IPS-NIHi11 (cell line): ENCODE results near the gene CCDC110.
"Not testable (repeated sequence)": the region's sequence is repeated elsewhere in the genome, so short reads cannot be mapped to it uniquely, and the experiment has no call there.

Experiments used
- DNase-seq: peaks from one replicate; pipeline ENCODE4 v3.0.0; 2012; ENCODE audit warnings: mixed read lengths, low spot score

CCDC110 gene

DNA sequence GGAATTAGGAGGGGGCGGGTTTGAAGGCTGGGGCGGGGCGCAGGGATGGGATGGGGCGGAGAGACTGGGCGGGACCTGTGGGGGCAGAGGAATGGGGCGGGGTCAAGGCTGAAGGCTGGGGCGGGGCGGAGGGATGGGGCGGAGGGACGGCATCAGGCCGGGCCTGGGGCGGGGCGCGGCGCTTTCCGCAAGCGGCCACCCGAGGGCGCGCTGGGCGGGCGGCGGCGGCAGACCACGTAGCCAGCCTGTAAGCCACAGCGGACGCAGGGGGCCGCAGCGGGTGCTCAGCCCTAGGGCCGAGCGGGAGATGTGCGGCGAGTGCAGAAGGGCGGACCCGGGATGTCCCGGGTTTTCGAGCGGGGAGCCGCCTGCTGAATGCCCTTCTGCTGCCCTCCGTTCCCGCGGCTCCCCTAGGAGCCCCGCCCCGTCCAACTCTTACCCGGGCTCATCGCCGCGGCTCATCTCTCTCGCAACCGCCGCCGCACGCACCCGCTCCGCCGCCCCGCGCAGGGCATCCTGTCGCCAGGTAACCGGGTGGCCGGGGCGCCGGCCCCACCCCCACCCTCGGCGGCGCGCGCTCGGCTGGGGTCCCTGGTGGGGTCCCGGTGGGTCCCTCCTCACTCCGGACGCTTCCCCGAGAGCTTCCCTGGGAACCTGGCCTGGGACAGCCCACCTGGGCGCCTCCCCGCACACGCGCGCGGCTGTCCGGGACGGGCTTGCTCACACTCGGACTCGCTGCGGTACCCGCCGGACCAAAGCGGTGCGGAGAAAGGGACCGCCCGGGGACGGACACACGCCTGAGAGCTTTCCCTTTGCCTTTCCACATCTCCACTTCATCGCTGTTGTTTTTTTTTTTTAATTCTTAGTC is at the start of gene CCDC110:
TSS of gene CCDC110 (minus strand) at position 499 of the 868 bp plus-strand sequence. CDS start at position 449, 50 bp downstream.
- peak; percentile 99 for DNase-seq

DNA sequence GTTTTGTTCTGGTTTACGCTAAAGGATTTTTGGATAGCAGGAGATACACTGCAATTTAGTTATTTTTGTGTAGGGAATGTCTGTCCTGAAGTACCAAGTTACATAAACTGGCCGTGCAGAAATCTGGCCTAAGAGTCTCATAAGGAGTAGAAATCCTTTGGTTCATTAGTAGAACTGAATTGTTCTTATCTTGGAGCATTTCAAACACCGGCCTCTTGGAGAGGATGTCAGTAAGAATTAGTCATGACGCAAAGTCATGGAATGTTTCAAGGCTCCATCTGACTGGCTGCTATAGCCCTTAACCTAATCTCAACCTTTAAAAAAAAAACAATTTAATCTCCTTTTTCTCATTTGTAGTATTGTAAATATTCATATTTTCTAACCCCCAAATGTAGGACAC is 48.6 kb upstream of the CCDC110 start:
- DNase-seq = no peak

DNA sequence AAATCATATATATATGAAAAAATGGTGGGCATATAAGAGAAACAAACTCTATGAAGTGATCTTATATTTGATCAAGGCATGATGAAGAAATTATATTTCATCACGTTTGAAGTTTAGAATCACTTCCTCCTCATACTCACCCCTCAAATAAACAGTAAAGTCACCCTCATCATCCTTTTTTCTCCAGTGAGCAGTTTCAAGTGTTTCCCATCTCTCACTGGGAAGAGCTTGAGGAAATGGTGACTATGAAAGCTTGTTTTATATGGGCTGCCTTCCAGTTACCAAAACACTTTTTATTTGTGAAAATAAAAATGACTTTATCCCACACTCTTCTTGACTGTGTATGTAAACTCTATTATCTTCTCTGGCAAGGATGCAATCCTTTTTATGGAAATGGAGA is 47.0 kb upstream of the CCDC110 start:
- no peak for DNase-seq

DNA sequence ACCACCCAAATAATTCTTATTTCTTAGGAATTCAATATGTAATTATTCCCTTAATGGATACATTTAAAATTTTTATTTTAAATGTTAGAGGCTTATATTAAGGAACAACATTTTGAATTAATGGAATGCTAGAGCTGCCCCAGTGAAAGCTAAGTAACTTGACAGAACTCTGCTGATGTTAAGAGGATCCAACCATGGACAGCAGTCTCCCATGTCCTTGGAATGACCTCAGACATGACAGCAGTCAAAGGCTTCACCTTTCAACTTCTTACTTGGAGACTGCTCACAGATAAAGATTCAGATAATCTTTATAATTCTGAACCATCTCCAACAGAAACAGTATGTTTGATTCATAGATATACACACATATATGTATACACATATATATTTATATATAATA is 46.5 kb upstream of the CCDC110 start:
- DNase-seq = no peak

DNA sequence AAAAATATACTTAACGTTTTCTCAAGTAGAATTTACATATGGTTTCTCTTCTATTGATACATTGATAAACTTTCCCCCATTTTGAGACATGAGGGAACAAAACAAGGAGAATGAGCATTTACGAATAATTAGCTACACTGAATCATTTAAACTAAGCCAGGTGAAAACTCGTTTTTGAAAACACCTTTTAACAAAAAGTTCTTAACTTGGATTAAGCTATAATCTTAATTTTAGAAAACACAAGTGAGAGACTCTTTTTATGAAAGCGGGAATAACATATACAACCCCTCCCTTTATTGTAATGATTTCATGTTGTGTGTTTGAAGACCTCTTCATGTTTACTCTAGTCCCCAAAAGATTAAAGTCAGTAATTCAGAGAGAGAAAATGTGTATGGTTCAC is 43.7 kb upstream of the CCDC110 start:
- DNase-seq = no peak

DNA sequence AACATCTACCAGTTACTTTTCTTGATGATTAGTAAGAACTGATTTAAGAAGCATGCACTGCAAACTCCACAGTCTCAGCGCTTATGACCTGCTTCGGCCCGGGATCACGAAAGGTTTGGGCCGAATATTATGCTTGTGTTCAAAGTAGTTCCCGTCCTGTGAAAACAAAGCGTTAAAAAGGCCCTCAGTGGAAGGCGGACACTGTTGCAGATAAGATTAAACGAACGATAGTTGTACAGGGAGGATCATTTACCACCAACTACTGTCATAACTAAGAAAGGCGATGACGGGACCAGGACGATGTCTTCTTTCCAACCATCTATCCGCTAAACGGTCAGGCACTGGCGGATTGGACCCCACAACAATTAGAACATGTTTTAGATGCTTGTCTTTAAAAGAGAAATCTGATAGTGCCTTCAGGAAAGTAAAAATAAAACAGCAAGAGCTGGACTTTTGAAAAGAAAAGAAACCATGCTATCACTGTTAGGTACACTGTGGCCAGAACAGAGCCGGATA is 42.7 kb upstream of the CCDC110 start:
- DNase-seq = no peak

DNA sequence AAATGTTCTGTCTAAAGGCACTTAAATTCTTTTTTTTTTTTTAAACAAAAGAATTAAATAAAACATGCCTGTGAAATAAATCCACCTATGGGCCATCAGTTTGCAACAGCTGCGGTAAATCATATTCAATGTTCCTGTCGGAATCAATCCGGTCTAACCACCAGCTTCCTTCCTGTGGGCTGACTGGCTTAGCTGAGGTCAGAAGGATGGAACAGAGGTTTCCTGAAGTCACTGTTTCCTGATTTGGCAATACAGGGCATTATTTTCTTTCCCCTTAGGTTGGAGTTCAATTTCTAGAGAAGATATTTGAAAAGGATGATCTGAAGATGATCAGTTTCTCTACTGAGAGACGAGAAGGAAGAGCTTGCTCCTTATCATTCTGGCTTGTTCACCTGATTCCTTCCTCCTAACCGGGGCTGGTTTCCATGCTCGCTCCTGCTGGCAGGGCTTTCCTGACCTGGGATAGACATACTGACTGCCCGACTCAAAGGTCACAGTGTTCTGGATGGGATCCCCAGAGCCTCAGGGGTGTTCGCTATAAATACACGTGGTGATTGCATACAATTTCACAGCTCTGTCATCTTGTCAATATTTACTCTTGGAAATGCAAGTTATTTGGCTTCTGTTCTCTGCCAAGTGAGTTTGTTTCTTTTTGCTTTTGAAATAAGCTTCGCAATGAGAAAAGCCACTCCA is 42.1 kb upstream of the CCDC110 start:
- no peak for DNase-seq

DNA sequence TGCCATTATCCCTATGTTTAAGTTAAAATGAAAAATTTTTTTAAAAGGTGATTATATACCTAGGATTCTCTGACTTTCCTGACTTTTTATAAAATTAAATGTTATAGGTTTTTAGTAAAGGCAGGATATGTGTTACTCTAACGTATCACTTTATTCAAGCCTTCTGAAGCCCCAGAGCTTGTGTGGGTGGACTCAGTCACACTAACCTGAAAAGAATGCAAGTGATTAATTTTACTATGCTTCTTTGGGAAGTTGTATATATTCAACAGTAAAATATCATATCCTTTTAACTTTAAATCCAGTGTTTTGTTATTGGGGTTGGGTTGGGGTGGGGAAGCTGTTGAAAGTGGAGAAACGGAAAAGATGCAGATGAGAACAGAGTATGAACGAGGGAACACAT is 41.0 kb upstream of the CCDC110 start:
- no peak for DNase-seq

DNA sequence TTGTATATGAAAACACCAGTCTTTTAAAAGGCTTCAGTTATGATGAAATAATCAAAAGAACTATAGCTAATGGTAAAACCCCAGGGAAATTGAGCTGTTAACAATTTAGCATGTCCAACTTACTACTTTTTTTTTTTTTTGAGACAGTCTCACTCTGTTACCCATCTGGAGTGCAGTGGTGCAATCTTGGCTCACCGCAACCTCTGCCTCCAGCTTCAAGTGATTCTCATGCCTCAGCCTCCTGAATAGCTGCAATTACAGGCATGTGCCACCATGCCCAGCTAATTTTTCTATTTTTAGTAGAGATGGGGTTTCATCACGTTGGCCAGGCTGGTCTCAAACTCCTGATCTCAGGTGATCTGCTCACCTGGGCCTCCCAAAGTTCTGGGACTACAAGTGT is 39.7 kb upstream of the CCDC110 start:
- not testable (repeated sequence) for DNase-seq

DNA sequence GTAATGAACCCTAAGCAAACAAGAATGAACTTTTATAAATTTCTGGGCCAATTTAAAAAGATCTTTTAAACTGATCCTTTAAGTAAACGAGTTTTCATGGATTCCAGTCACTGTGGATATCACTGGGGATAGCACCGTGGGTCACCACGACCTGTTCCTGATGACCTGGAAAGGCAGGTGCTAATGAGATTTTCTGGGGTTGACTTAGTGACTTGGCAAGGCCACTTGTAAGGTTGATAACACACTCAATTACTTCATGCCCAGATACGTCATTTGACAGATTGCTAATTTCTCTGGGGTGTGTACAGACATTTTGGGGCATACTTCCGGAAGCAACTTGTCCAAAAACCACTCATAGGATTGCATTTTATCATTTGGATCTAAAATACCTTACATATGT is 39.3 kb upstream of the CCDC110 start:
- no peak for DNase-seq

DNA sequence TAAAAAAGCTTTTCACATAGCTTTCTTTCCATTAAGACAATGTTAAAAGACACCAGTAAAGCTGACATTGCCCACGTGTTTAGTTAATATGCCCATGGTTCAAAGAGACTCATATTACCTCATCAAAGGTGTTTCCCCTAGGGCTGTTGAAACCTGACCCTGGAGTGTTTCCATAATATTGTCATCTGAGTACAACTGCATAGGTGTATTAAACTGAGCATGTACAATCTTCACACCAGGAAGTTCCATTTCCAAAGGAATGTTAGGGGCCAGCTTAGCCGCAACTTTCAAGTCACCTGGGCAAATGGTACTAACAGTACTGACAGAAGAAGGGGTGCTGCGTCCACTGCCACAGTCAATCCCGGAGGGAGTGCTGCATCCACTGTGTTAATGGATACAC is 36.6 kb upstream of the CCDC110 start:
- peak; percentile 19 for DNase-seq

DNA sequence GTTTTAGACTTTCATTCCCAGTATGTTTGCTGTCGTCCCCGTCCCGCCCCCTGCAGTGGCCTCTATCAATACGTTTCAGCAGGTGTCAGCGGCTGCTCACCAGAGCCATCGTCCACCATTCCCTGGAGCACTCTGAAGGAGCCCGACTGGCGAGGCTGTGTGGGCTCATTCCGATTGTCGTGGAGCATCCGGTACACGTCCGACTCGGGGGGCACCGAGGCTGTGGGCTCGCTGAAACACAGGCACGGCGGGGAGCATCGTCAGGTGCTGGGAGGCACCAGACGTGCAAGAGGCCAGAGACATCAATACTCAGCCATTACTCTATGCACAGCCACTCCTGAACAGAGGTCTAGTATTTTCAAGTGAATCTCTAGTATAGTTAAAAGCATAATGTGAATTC is 34.9 kb upstream of the CCDC110 start:
- no peak for DNase-seq

DNA sequence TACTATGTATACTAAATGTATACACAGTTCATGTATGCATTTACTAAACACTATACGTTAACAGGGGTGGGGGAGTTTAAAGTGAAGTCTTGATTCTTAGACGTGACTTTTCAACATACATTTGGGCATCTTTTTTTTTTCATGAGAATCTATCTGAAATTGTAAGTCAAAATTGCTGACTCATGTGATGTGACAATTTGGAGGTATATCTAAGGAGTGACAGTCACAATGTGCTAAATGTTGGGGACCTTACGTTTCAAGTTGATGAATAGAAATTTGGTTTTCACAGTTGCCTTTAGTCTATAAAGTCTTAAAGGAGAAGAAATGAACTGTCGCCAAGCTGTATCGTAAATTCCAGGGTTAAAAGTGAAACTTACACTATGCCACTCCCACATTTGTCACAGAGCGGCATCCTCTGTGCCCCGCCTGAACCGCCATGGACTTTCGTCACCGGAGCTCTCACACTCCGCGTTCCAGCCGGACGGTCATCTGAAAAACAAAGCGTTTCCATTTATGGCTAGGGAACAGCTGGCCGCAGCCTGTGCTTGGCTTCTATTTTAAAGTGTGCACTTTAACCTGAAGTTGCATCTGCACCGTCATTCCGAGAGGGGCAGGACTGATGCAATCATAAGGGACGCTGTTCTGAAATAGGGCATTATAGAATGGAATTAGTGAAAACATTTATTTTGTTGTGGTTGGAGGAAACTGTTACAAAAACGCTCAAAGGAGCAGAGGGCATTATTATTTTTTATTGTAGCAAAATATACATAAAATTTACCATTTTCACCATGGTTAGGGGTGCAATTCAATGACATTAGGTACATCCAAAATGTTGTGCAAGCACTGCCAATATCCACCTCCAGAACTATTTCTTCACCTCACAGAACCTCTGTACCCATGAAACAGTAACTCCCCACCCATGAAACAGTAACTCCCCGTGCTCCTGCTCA is 32.8 kb upstream of the CCDC110 start:
- DNase-seq = no peak

DNA sequence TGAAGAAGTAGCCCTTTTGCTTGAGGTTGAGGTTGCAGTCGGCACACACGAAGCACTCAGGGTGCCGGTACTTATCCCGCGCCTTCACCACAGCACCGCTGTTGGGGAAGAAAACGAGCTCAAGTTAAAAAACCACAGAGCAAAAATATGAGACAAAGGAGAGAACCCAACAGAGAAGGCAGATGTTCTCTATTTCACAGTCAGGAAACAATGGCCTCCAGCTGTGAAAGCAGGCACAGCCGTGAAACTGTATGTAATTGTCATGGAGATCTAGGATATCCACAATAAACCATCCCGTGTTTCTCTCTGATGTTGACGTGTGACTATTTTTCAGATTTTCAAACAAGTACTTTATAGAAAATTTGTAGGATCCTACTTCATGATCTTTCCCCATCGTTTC is 30.9 kb upstream of the CCDC110 start:
- no peak for DNase-seq

DNA sequence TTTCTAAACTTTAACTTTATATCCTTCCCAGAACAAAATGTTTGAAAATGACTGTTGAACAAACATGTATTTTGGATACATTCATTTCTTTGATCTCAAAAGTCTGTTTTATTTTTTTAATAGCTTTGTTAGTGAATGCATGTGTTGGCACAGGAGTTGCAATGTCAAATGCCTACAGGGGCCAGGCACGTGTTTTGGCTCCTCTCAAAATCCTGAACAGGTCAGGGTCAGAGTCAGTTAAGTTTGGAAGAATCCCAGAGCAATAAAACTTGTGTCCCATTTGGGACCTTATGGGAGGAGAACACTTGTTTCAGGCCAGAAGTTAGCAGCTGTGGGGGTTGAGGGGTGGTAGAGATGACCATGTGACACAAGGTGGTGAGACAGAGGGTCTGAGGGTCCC is 29.0 kb upstream of the CCDC110 start:
- DNase-seq = no peak

DNA sequence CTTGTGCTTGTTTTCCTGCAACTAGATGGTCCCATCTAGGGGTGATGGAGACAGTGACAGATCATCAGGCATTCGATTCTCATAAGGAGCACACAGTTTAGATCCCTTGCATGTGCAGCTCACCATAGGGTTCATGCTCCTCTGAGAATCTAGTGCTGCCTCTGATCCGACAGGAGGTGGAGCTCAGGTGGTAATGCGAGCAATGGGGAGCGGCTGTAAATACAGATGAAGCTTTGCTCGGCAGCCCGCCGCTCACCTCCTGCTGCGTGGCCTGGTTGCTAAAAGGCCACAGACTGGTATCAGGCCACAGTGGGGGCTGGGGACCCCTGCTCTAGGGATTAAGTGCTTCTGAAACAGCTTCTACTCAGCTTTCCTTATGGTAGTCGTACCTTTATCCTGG is 28.5 kb upstream of the CCDC110 start:
- no peak for DNase-seq

DNA sequence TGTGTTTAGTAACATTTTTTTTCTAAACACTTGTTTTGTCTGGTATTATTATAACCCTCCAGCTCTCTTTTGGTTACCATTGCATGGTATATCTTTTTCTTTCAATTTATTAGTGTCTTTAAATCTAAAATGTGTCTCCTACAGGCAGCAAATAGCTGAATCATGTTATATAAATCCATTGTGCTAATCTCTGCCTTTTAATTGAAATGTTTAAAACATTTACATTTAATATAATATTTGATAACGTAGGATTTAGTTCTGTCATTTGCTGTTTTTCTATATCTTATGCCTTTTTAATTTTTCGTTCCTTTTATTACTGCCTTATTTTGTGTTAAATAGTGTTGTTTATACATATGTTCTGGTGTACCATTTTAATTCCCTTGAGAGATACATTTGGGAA is 17.1 kb upstream of the CCDC110 start:
- DNase-seq = no peak

DNA sequence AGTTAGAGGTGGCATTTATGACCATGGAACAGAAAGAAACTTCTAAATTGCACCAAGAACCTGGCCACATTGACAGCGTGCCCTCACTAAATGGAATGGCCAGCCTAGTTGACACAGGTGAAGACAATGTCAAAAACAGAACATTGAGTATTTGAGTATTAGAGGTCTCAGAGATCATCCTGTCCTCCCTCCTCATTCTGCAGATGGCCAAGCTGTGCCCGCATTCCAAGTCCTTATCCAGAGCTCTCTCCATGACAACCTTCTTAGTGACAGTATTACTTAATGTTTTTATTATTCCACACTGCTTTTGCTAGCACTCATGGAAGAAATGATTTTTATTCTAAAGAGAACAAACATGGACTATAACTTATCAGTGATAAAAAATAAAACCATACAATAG is 9.9 kb upstream of the CCDC110 start:
- DNase-seq = no peak

DNA sequence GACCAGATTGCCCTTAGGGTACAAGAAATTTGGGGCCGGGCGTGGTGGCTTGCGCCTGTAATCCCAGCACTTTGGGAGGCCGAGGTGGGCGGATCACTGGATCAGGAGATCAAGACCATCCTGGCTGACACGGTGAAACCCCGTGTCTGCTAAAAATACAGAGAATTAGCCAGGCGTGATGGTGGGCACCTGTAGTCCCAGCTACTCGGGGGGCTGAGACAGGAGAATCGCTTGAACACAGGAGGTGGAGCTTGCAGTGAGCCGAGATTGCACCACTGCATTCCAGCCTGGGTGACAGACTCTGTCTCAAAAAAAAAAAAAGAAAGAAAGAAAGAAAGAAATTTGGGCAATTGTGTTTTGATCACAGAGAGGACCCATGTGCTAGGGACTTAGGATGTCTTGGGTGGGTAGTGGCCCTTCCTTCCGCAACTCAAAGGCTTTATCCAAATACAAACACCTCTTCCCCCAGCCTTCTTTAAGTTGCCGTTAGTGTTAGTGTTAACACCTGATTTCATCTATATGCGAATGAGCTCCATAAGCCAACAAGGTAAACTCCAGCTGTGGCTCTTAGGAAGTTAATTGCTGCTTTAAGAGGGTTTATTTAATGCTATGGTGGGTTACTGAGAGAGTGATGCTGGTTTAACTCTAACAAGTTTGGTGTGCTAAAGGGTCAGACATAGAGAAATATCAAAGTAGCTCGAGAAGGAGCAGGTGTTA is 8.6 kb upstream of the CCDC110 start:
- no peak for DNase-seq

DNA sequence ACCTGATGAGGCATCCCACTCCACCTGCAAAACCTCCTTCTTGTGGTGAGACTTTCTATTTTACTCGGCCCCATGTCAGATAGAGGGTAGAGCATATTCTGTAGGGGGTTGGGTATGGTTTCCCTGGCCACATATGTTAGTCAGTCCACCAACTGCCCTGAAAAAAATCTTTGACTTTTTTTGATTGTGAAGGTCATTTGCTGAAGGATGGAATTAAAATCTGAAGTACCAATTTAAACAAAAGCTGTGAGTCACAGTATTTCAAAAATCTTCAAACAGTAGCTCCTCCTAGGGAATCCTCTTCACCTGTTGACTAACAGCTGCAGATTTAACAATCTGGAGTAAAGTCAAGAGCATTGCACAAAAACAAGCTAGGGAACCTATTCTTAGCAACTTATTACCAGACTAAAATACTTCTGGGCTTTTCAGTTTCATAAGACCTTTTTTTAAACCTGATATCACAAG is 8.0 kb upstream of the CCDC110 start:
- DNase-seq = no peak

DNA sequence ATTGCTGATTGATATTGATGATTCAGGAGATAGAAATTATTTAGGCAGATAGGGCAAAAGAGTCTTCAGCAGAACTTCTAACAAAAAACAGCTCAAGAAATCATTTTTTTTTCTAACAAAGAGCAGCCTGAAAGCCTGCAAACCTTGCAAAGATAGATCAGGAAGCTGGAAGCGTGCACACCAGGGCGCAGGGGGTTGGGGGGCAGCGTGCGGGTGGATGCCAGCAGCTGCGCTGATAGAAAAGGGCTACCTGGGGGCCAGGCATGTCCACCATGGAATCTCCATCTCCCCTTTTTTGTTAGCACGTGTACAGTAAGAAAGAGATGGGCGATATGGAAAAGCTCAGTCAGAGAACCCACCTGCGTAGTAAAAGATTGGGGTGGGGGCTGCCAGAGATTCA is 1.7 kb upstream of the CCDC110 start:
- no peak for DNase-seq
